Keratinocyte (primary cell): ENCODE results near the gene ACOXL. TPM values are rescaled to one million over a fixed set of nuclear protein-coding genes. Genes with fewer than 3 reads are reported as not detected.

ENCODE experiments used
- DNase-seq: peaks from one replicate; pipeline ENCODE4 v3.0.0-alpha.2; 2011; ENCODE audit warnings: low read depth, missing footprints, low spot score
- FAIRE-seq: peaks from 2 replicates; lab custom pipeline; 2011; peaks lifted over from hg19 to GRCh38; lab: Jason Lieb, UNC
- H2AFZ ChIP-seq: 2 replicates; pipeline ENCODE4 v1.6.0; 2012; ENCODE audit warnings: low read length, control low read depth, inconsistent platforms; ENCODE audit not compliant: control insufficient read depth
- H3K27ac ChIP-seq: 2 replicates; pipeline ENCODE4 v1.5.1; 2011; ENCODE audit warnings: low read length; ENCODE audit not compliant: control insufficient read depth, insufficient read depth
- H3K27me3 ChIP-seq: 3 replicates; pipeline ENCODE4 v1.6.0; 2011; ENCODE audit warnings: low read length; ENCODE audit not compliant: control insufficient read depth, insufficient read depth; ENCODE audit errors: extremely low read depth
- H3K36me3 ChIP-seq, 2 experiments: 2 replicates in 1 of 2; 3 replicates in 1 of 2; pipeline ENCODE4 v1.5.1; 2011; ENCODE audit warnings: low read length in 2 of 2, mild to moderate bottlenecking in 1 of 2; ENCODE audit not compliant: control insufficient read depth in 2 of 2, insufficient read depth in 2 of 2; ENCODE audit errors: extremely low read depth in 1 of 2
- H3K4me1 ChIP-seq: 3 replicates; pipeline ENCODE4 v1.5.1; 2011; ENCODE audit warnings: low read length; ENCODE audit not compliant: control insufficient read depth, insufficient read depth; ENCODE audit errors: extremely low read depth
- H3K4me2 ChIP-seq: 3 replicates; pipeline ENCODE4 v1.6.0; 2011; ENCODE audit warnings: low read depth, low read length; ENCODE audit not compliant: control insufficient read depth, insufficient read depth; ENCODE audit errors: extremely low read depth
- H3K4me3 ChIP-seq, 3 experiments: fragments of 200-600 bp in 1 of 3; sonication (generic) in 1 of 3; 2 replicates in 2 of 3; 3 replicates in 1 of 3; pipeline ENCODE4 v1.5.1; 2011 to 2016; ENCODE audit warnings: low read length in 3 of 3, mild to moderate bottlenecking in 3 of 3, control low read depth in 2 of 3, inconsistent platforms in 1 of 3, low read depth in 1 of 3, mixed read lengths in 1 of 3, mixed run types in 1 of 3, moderate library complexity in 1 of 3; ENCODE audit not compliant: control insufficient read depth in 2 of 3, insufficient read depth in 2 of 3; ENCODE audit errors: extremely low read depth in 1 of 3
- H3K79me2 ChIP-seq: 2 replicates; pipeline ENCODE4 v1.6.0; 2012; ENCODE audit warnings: low read length; ENCODE audit not compliant: control insufficient read depth, insufficient read depth
- H3K9ac ChIP-seq: 3 replicates; pipeline ENCODE4 v1.6.0; 2011; ENCODE audit warnings: low read length; ENCODE audit not compliant: control insufficient read depth, insufficient read depth; ENCODE audit errors: extremely low read depth
- H3K9me1 ChIP-seq: 3 replicates; pipeline ENCODE4 v1.6.0; 2011; ENCODE audit warnings: low read length; ENCODE audit not compliant: control insufficient read depth, insufficient read depth; ENCODE audit errors: extremely low read depth
- H3K9me3 ChIP-seq: 2 replicates; pipeline ENCODE4 v1.5.1; 2012; ENCODE audit warnings: low read depth, low read length; ENCODE audit not compliant: control insufficient read depth
- H4K20me1 ChIP-seq: 3 replicates; pipeline ENCODE4 v1.6.0; 2011; ENCODE audit warnings: low read length; ENCODE audit not compliant: control insufficient read depth, insufficient read depth; ENCODE audit errors: extremely low read depth
- CTCF ChIP-seq, 3 experiments: IDR thresholded peaks in 1 of 3; conservative IDR thresholded peaks in 1 of 3; optimal IDR thresholded peaks in 1 of 3; 2 replicates in 2 of 3; 3 replicates in 1 of 3; pipeline versions ENCODE3 to v1.5.1; 2011; ENCODE audit warnings: low read length in 3 of 3, mild to moderate bottlenecking in 3 of 3, moderate library complexity in 2 of 3, control low read depth in 1 of 3, inconsistent platforms in 1 of 3; ENCODE audit not compliant: insufficient read depth in 2 of 3; ENCODE audit errors: extremely low read depth in 1 of 3
- EZH2 ChIP-seq: IDR thresholded peaks from one replicate; pipeline ENCODE4 v1.6.1; 2012; ENCODE audit warnings: inconsistent platforms, mild to moderate bottlenecking, low read length, moderate library complexity
- dilution Hi-C: fragments of 300-500 bp; cut with MboI; formaldehyde crosslinking; loops from one replicate; pipeline ENCODE4 v1.7.0; 2020; ENCODE audit warnings: low sequenced_read_pairs; ENCODE audit not compliant: extremely low pct_ligation_motif_present
- polyA plus RNA-seq, 5 experiments: library from polyadenylated mRNA; depleted of rRNA in 3 of 5; stranded (reverse) in 3 of 5; stranded (forward) in 1 of 5; unstranded in 1 of 5; fragments of >200 nt; gene quantifications; 1 replicate in 1 of 5; 2 replicates in 3 of 5; 3 replicates in 1 of 5; pipeline versions ENCODE4 v1.2.1 to v1.2.3, GENCODE V29; 2011 to 2012; ENCODE audit warnings: missing spikeins in 2 of 5, low read depth in 1 of 5, low replicate concordance in 1 of 5

ACOXL gene
- polyA plus RNA-seq, 1 donor (not counting 4 experiments of a cell fraction or from before 2014, with no cell fraction given) = 0.04 TPM

- FAIRE-seq = no peak
- dilution Hi-C loops = no loop called here
- H3K4me1 ChIP-seq = no peaks in the 10 kb centered on the region
- no peak overlapping the region for H3K4me3 ChIP-seq
- no peaks in the 10 kb centered on the region for H3K9me1 ChIP-seq
- no peaks in the 10 kb centered on the region for H3K36me3 ChIP-seq
- H3K9ac ChIP-seq = no peak overlapping the region
- H3K79me2 ChIP-seq = no peaks in the 10 kb centered on the region
- no peak overlapping the region for H3K27ac ChIP-seq
- H3K27me3 ChIP-seq = no peaks in the 10 kb centered on the region
- H3K4me2 ChIP-seq = no peak overlapping the region
- no peak for DNase-seq
- TF ChIP-seq CTCF (optimal IDR thresholded peaks at IDR 0.05 in 1 of 3, IDR thresholded peaks at IDR 0.05 in 1 of 3, conservative IDR thresholded peaks at IDR 0.05 in 1 of 3; ENCODE audit: extremely low read depth in 1 of 3, insufficient read depth in 2 of 3, low read length in 3 of 3) = no peak
- no peak for TF ChIP-seq EZH2
- no peaks in the 10 kb centered on the region for H4K20me1 ChIP-seq
- no peak overlapping the region for H2AFZ ChIP-seq
- H3K9me3 ChIP-seq = no peaks in the 10 kb centered on the region
These were observed 187.4 kb downstream of the ACOXL start for GRCh38 chr2:110919738-110920137.

DNA sequence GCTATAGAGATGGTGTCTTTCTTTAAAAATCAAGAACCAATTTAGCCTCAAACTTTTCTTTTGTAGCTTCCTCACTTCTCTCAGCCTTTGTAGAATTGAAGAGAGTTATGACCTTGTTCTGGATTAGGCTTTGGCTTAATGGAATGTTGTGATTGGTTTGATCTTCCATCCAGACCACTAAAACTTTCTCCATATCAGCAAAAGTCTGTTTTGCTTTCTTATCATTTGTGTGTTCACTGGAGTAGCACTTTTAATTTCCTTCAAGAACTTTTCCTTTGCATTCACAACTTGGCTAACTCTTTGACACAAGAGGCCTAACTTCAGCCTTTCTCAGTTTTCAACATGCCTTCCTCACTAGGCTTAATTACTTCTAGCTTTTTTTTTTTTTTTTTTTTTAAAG, 193.1 kb downstream of the ACOXL start:
- Histone ChIP-seq H3K27ac (no peak overlapping the region), H3K79me2 (no peaks in the 10 kb centered on the region), H2AFZ (no peak overlapping the region), H3K9ac (no peak overlapping the region), H3K4me2 (no peak overlapping the region), H3K4me1 (no peaks in the 10 kb centered on the region), H3K27me3 (no peaks in the 10 kb centered on the region), H3K9me3 (peaks cover 2% of the 10 kb centered on the region), H4K20me1 (no peaks in the 10 kb centered on the region), H3K4me3 (no peak overlapping the region), H3K9me1 (no peaks in the 10 kb centered on the region), H3K36me3 (no peaks in the 10 kb centered on the region)
- dilution Hi-C loops = no loop called here
- DNase-seq (no peak), FAIRE-seq (no peak)
- no peak for TF ChIP-seq EZH2
- TF ChIP-seq CTCF (optimal IDR thresholded peaks at IDR 0.05 in 1 of 3, IDR thresholded peaks at IDR 0.05 in 1 of 3, conservative IDR thresholded peaks at IDR 0.05 in 1 of 3; ENCODE audit: extremely low read depth in 1 of 3, insufficient read depth in 2 of 3, low read length in 3 of 3) = no peak
